Measurements from ENCODE around the gene PAXX.

The PAXX gene

GRCh38 chr9:137034709-137035506 is 42.7 kb downstream of the PAXX start:
- H3K9ac ChIP-seq (ENCODE audit: low read depth, low read length): no peak overlapping the region
- no peaks in the 10 kb centered on the region for H3K4me1 ChIP-seq (ENCODE audit: insufficient read depth, low read length)
- H3K36me3 ChIP-seq (ENCODE audit: insufficient read depth, low read length): no peaks in the 10 kb centered on the region
- no peaks in the 10 kb centered on the region for H3K9me3 ChIP-seq (ENCODE audit: control insufficient read depth, insufficient read depth, low read length)

GRCh38 chr9:137035507-137035834 is 43.2 kb downstream of the PAXX start:
- no peak overlapping the region for H3K9ac ChIP-seq (ENCODE audit: low read depth, low read length)
- H3K36me3 ChIP-seq (ENCODE audit: insufficient read depth, low read length): no peaks in the 10 kb centered on the region
- H3K9me3 ChIP-seq (ENCODE audit: control insufficient read depth, insufficient read depth, low read length): no peaks in the 10 kb centered on the region
- H3K4me1 ChIP-seq (ENCODE audit: insufficient read depth, low read length): no peaks in the 10 kb centered on the region

- Histone ChIP-seq H3K9me3 (ENCODE audit: control insufficient read depth, insufficient read depth, low read length) (no peaks in the 10 kb centered on the region), H3K4me1 (ENCODE audit: insufficient read depth, low read length) (no peaks in the 10 kb centered on the region; the same call in 1 of the 2 replicates), H3K9ac (ENCODE audit: low read depth, low read length) (no peak overlapping the region), H3K36me3 (ENCODE audit: insufficient read depth, low read length) (no peaks in the 10 kb centered on the region)
Measured at GRCh38 chr9:137035937-137036336, 43.7 kb downstream of the PAXX start.

GRCh38 chr9:137037035-137037434 is 44.8 kb downstream of the PAXX start:
- no peaks in the 10 kb centered on the region; the same call in 1 of the 2 replicates for H3K4me1 ChIP-seq (ENCODE audit: insufficient read depth, low read length)
- H3K36me3 ChIP-seq (ENCODE audit: insufficient read depth, low read length): no peaks in the 10 kb centered on the region
- H3K9ac ChIP-seq (ENCODE audit: low read depth, low read length): no peak overlapping the region
- no peaks in the 10 kb centered on the region for H3K9me3 ChIP-seq (ENCODE audit: control insufficient read depth, insufficient read depth, low read length)

GRCh38 chr9:137037483-137037882 is 45.3 kb downstream of the PAXX start:
- H3K4me1 ChIP-seq (ENCODE audit: insufficient read depth, low read length): no peaks in the 10 kb centered on the region; the same call in 1 of the 2 replicates

GRCh38 chr9:137038916-137039315 is 46.7 kb downstream of the PAXX start:
- no peak overlapping the region for H3K9ac ChIP-seq (ENCODE audit: low read depth, low read length)
- no peaks in the 10 kb centered on the region for H3K9me3 ChIP-seq (ENCODE audit: control insufficient read depth, insufficient read depth, low read length)
- no peaks in the 10 kb centered on the region; the same call in 1 of the 2 replicates for H3K4me1 ChIP-seq (ENCODE audit: insufficient read depth, low read length)
- H3K36me3 ChIP-seq (ENCODE audit: insufficient read depth, low read length): no peaks in the 10 kb centered on the region

More at GRCh38 chr9:137037483-137037882, 45.3 kb downstream of the PAXX start:
- H3K9ac ChIP-seq (ENCODE audit: low read depth, low read length): no peak overlapping the region
- no peaks in the 10 kb centered on the region for H3K9me3 ChIP-seq (ENCODE audit: control insufficient read depth, insufficient read depth, low read length)
- no peaks in the 10 kb centered on the region for H3K36me3 ChIP-seq (ENCODE audit: insufficient read depth, low read length)

- no peaks in the 10 kb centered on the region; the same call in 1 of the 2 replicates for H3K4me1 ChIP-seq (ENCODE audit: insufficient read depth, low read length)
- H3K36me3 ChIP-seq (ENCODE audit: insufficient read depth, low read length): no peaks in the 10 kb centered on the region
- no peaks in the 10 kb centered on the region for H3K9me3 ChIP-seq (ENCODE audit: control insufficient read depth, insufficient read depth, low read length)
- H3K9ac ChIP-seq (ENCODE audit: low read depth, low read length): no peak overlapping the region
Measured at GRCh38 chr9:137039611-137040366, 47.6 kb downstream of the PAXX start.

GRCh38 chr9:137040568-137040967 is 48.3 kb downstream of the PAXX start:
- Histone ChIP-seq H3K4me1 (ENCODE audit: insufficient read depth, low read length) (no peaks in the 10 kb centered on the region; the same call in 1 of the 2 replicates), H3K9me3 (ENCODE audit: control insufficient read depth, insufficient read depth, low read length) (no peaks in the 10 kb centered on the region), H3K9ac (ENCODE audit: low read depth, low read length) (no peak overlapping the region; the same call in 1 of the 2 replicates), H3K36me3 (ENCODE audit: insufficient read depth, low read length) (no peaks in the 10 kb centered on the region)

- no peak overlapping the region; the same call in 1 of the 2 replicates for H3K9ac ChIP-seq (ENCODE audit: low read depth, low read length)
- no peaks in the 10 kb centered on the region for H3K9me3 ChIP-seq (ENCODE audit: control insufficient read depth, insufficient read depth, low read length)
- H3K4me1 ChIP-seq (ENCODE audit: insufficient read depth, low read length): no peaks in the 10 kb centered on the region; the same call in 1 of the 2 replicates
- no peaks in the 10 kb centered on the region for H3K36me3 ChIP-seq (ENCODE audit: insufficient read depth, low read length)
Measured at GRCh38 chr9:137041124-137041523, 48.9 kb downstream of the PAXX start.

- Histone ChIP-seq H3K4me1 (ENCODE audit: insufficient read depth, low read length) (no peaks in the 10 kb centered on the region; the same call in 1 of the 2 replicates), H3K9me3 (ENCODE audit: control insufficient read depth, insufficient read depth, low read length) (no peaks in the 10 kb centered on the region), H3K36me3 (ENCODE audit: insufficient read depth, low read length) (no peaks in the 10 kb centered on the region), H3K9ac (ENCODE audit: low read depth, low read length) (no peak overlapping the region)
Measured at GRCh38 chr9:137042751-137043727, 50.8 kb downstream of the PAXX start.

All from ES-I3 (cell line).